Measurements from ENCODE around the gene TSC22D4. TPM values are rescaled to one million over a fixed set of nuclear protein-coding genes. Genes with fewer than 3 reads are reported as not detected.
"Not testable (repeated sequence)": the region's sequence is repeated elsewhere in the genome, so short reads cannot be mapped to it uniquely, and the experiment has no call there.

Gene TSC22D4
- polyA plus RNA-seq, 1 of the 3 experiments (the other 2 are of a cell fraction) = 32.7 TPM

DNA sequence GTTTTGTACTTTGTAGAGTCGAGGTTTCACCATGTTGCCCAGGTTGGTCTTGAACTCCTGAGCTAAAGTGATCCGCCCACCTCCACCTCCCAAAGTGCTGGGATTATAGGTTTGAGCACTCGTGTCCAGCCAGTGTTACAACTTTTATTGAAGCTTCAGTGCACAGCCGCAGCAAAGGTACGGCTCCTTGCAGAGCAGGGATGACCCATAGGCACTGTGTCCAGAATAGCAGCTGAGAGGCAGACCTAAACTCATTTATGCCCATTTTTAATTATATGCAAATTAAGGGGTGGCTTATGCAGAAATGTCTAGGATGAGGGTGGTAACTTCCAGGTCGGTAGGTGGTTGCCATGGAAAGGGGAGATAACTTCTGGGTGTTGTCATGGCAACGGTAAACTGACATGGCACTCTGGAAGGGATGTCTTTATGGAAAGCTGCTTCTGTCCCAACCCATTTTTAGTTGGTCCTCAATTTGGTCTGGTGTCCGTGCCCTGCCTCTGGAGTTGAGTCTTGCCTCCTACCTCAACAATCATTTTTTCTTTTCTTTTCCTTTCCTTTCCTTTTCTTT lies 27.4 kb upstream of the TSC22D4 start:
- Histone ChIP-seq H4K20me1 (ENCODE audit: insufficient read depth) (no peaks in the 10 kb centered on the region), H3K27ac (ENCODE audit: low read depth in 2 of 2, low read length in 1 of 2) (no peak overlapping the region), H3K27me3 (ENCODE audit: insufficient read depth) (no peaks in the 10 kb centered on the region), H3K36me3 (replicated peaks in 1 of 2; ENCODE audit: control insufficient read depth in 1 of 2, insufficient read depth in 2 of 2, low read length in 1 of 2) (no peaks in the 10 kb centered on the region), H3F3A (replicated peaks; ENCODE audit: insufficient read depth) (no peaks in the 10 kb centered on the region), H2AFZ (ENCODE audit: low read depth) (no peak overlapping the region), H3K4me1 (ENCODE audit: control insufficient read depth in 1 of 2, insufficient read depth in 2 of 2, low read depth in 1 of 2, low read length in 1 of 2) (no peaks in the 10 kb centered on the region; a peak in 1 of 4 replicates), H3K9ac (no peak overlapping the region), H3K9me3 (no peaks in the 10 kb centered on the region), H3K4me2 (no peak overlapping the region), H3K4me3 (ENCODE audit: low read depth in 2 of 2, low read length in 1 of 2) (no peak overlapping the region), H3K9me2 (no peaks in the 10 kb centered on the region), H3K79me2 (ENCODE audit: insufficient read depth) (no peaks in the 10 kb centered on the region)
- ChIA-PET CTCF (interaction anchor here (0.8 to 1.9 kb wide), 5 partner anchors 9 to 54 kb away, joined by 3 to 7 read pairs (median 4); partner anchors contain the start of gene NYAP1), POLR2A (interaction anchor here (0.8 kb wide), 1 partner anchor 23 kb away, joined by 3 read pairs; the partner anchor contains the start of gene NYAP1)
- peak; percentile 41 for DNase-seq
- TF ChIP-seq SIN3A (IDR thresholded peaks at IDR 0.05; ENCODE audit: borderline replicate concordance, low read depth, low read length) = no peak
- no peak for TF ChIP-seq RCOR1 (IDR thresholded peaks at IDR 0.05; ENCODE audit: low read length)
- WGBS (ENCODE audit: low lambda C conversion rate) = 52% methylated on average over 8 of the region's 8 CpGs

DNA sequence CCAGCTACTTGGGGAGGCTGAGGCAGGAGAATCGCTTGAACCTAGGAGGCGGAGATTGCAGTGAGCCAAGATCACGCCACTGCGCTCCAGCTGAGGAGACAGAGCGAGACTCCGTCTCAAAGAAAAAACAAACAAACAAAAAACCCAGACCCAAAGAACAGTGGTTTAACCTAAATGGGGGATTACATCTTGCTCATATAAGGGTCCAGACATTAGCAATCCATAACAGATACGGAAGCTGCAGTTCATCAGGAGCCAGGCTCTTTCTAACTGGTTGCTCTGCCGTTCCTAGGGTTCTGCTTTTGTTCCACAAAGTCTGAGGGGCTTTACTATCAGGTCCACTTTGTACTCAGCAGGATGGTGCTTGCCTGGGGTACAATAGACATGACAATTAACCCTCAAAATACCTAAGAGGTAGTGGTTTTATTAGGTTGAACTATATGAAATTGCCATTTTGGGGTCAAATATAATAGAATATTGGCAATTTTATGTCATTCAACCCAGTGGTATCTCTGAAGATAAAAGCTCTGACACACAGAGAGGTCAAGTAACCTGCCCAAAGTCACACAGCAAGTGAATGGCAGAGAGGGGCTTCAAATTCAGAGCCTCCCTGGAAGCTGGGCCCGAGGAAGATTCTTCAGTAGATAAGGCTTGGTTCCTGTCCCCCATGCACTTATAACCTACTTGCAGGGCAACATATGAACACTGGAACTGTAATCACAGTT lies 26.0 kb upstream of the TSC22D4 start:
- Histone ChIP-seq H3K4me1 (ENCODE audit: control insufficient read depth in 1 of 2, insufficient read depth in 2 of 2, low read depth in 1 of 2, low read length in 1 of 2) (no peaks in the 10 kb centered on the region; a peak in 1 of 4 replicates), H3K36me3 (replicated peaks in 1 of 2; ENCODE audit: control insufficient read depth in 1 of 2, insufficient read depth in 2 of 2, low read length in 1 of 2) (no peaks in the 10 kb centered on the region), H3K4me3 (ENCODE audit: low read depth in 2 of 2, low read length in 1 of 2) (no peak overlapping the region), H3K27me3 (ENCODE audit: insufficient read depth) (no peaks in the 10 kb centered on the region), H3K9ac (no peak overlapping the region), H3K9me2 (no peaks in the 10 kb centered on the region), H3K79me2 (ENCODE audit: insufficient read depth) (no peaks in the 10 kb centered on the region), H2AFZ (ENCODE audit: low read depth) (no peak overlapping the region), H4K20me1 (ENCODE audit: insufficient read depth) (no peaks in the 10 kb centered on the region), H3K4me2 (no peak overlapping the region), H3K9me3 (no peaks in the 10 kb centered on the region), H3K27ac (ENCODE audit: low read depth in 2 of 2, low read length in 1 of 2) (no peak overlapping the region), H3F3A (replicated peaks; ENCODE audit: insufficient read depth) (no peaks in the 10 kb centered on the region)
- POLR2A ChIA-PET = no interaction called here
- CTCF ChIA-PET = interaction anchor here (0.5 to 1.7 kb wide), 6 partner anchors 10 to 59 kb away, joined by 3 to 7 read pairs (median 4); partner anchors contain the start of gene NYAP1
- TF ChIP-seq EP300 (IDR thresholded peaks at IDR 0.05; ENCODE audit: borderline replicate concordance in 1 of 2, low read depth in 1 of 2, low read length in 1 of 2) (no peak), USF1 (IDR thresholded peaks at IDR 0.05; ENCODE audit: borderline replicate concordance, low read depth) (no peak), NFIC (IDR thresholded peaks at IDR 0.05; ENCODE audit: borderline replicate concordance) (no peak)
- 95% methylated on average over 9 of the region's 9 CpGs for WGBS (ENCODE audit: low lambda C conversion rate)
- no peak for DNase-seq

DNA sequence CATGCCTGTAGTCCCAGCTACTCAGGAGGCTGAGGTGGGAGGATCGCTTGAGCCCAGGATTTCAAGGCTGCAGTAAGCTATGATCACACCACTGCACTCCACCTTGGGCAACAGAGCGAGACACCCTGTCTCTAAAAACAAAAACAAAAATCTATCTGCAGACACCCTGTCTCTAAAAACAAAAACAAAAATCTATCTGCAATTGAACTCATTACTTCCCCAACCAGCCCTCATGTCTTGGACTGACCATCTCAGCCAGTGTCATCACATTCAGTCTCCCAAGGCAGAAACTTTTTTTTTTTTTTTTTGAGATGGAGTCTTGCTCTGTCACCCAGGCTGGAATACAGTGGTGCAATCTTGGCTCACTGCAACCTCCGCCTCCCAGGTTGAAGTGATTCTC lies 25.0 kb upstream of the TSC22D4 start:
- CTCF ChIA-PET = interaction anchor here (0.7 to 2.8 kb wide), 6 partner anchors 21 to 96 kb away, joined by 3 to 12 read pairs (median 6); partner anchors contain the start of gene NYAP1
- not testable (repeated sequence) for H3K4me1 ChIP-seq (ENCODE audit: control insufficient read depth in 1 of 2, insufficient read depth in 2 of 2, low read depth in 1 of 2, low read length in 1 of 2)

DNA sequence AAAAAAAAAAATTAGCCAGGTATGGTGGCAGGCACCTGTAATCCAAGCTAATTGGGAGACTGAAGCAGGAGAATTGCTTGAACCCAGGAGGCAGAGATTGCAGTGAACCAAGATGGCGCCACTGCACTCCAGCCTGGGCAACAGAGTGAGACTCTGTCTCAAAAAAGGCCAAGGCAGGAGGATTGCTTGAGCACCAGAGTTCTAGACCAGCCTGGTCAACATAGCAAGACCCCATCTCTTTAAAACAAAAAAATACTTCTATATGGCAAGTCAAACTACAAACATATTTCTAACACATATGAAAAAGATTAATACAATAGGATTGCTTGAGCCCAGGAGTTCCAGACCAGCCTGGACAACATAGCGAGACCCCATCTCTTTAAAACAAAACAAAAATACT lies 21.7 kb upstream of the TSC22D4 start:
- H3K4me1 ChIP-seq (ENCODE audit: control insufficient read depth in 1 of 2, insufficient read depth in 2 of 2, low read depth in 1 of 2, low read length in 1 of 2); H4K20me1 ChIP-seq (ENCODE audit: insufficient read depth); POLR2A ChIA-PET; H3K9ac ChIP-seq; H3K36me3 ChIP-seq (replicated peaks in 1 of 2; ENCODE audit: control insufficient read depth in 1 of 2, insufficient read depth in 2 of 2, low read length in 1 of 2); H3K27me3 ChIP-seq (ENCODE audit: insufficient read depth); H3K4me3 ChIP-seq (ENCODE audit: low read depth in 2 of 2, low read length in 1 of 2); H2AFZ ChIP-seq (ENCODE audit: low read depth); H3K9me2 ChIP-seq; H3K79me2 ChIP-seq (ENCODE audit: insufficient read depth); H3K9me3 ChIP-seq; H3K27ac ChIP-seq (ENCODE audit: low read depth in 2 of 2, low read length in 1 of 2); H3F3A ChIP-seq (replicated peaks; ENCODE audit: insufficient read depth); H3K4me2 ChIP-seq; DNase-seq: not testable (repeated sequence)
- 75% methylated on average over 2 of the region's 2 CpGs for WGBS (ENCODE audit: low lambda C conversion rate)
- CTCF ChIA-PET = interaction anchor here (0.9 to 1.7 kb wide), 4 partner anchors 18 to 88 kb away, joined by 3 to 6 read pairs (median 4); no protein-coding TSS in a partner anchor

More for the DNA sequence above, 25.0 kb upstream of the TSC22D4 start:
- H3K9me3 ChIP-seq; H3K79me2 ChIP-seq (ENCODE audit: insufficient read depth); H3K9ac ChIP-seq; DNase-seq; H3K9me2 ChIP-seq; H3K36me3 ChIP-seq (replicated peaks in 1 of 2; ENCODE audit: control insufficient read depth in 1 of 2, insufficient read depth in 2 of 2, low read length in 1 of 2); H4K20me1 ChIP-seq (ENCODE audit: insufficient read depth); H3K27me3 ChIP-seq (ENCODE audit: insufficient read depth); H3K27ac ChIP-seq (ENCODE audit: low read depth in 2 of 2, low read length in 1 of 2); H2AFZ ChIP-seq (ENCODE audit: low read depth); POLR2A ChIA-PET; H3F3A ChIP-seq (replicated peaks; ENCODE audit: insufficient read depth); H3K4me3 ChIP-seq (ENCODE audit: low read depth in 2 of 2, low read length in 1 of 2); H3K4me2 ChIP-seq: not testable (repeated sequence)
- 94% methylated on average over 3 of the region's 3 CpGs for WGBS (ENCODE audit: low lambda C conversion rate)
